HepG2 (cell line): ENCODE data around the gene AP5Z1. TPM values are rescaled to one million over a fixed set of nuclear protein-coding genes. Genes with fewer than 3 reads are reported as not detected.

Source experiments
- ATF7 ChIP-seq, 2 experiments: fragments of 450-650 bp in 1 of 2; sonication (generic) in 1 of 2; formaldehyde crosslinking in 1 of 2; IDR thresholded peaks; 2 replicates each; pipeline versions ENCODE4 v1.4.0 to v1.6.1; 2016 to 2020; ENCODE audit warnings: antibody characterized with exemption in 1 of 2, mild to moderate bottlenecking in 1 of 2, missing genetic modification reagents in 1 of 2
- BCLAF1 ChIP-seq: fragments of 450-650 bp; IDR thresholded peaks from 2 replicates; pipeline ENCODE4 v1.6.1; 2017; ENCODE audit warnings: mild to moderate bottlenecking
- CEBPZ ChIP-seq: IDR thresholded peaks from 2 replicates; pipeline ENCODE4 v1.6.1; 2012; ENCODE audit warnings: low read length, improper control_type of control experiment
- ERF ChIP-seq: IDR thresholded peaks from 2 replicates; pipeline ENCODE4 v1.6.1; 2018; ENCODE audit warnings: missing biosample characterization, missing genetic modification reagents
- GTF3A ChIP-seq: sonication (generic); formaldehyde crosslinking; conservative IDR thresholded peaks from 2 replicates; pipeline ENCODE4 v1.4.0; 2020; ENCODE audit warnings: mild to moderate bottlenecking, missing genetic modification reagents
- HMG20A ChIP-seq: IDR thresholded peaks from 2 replicates; pipeline ENCODE4 v1.6.1; 2016; ENCODE audit warnings: borderline replicate concordance
- HMGA1 ChIP-seq: sonication (generic); formaldehyde crosslinking; conservative IDR thresholded peaks from 2 replicates; pipeline ENCODE4 v1.4.0; 2020; ENCODE audit warnings: missing genetic modification reagents
- KMT2A ChIP-seq: sonication (generic); formaldehyde crosslinking; IDR thresholded peaks from 2 replicates; pipeline ENCODE4 v1.4.0; 2020; ENCODE audit warnings: missing genetic modification reagents
- LRRFIP1 ChIP-seq: sonication (generic); formaldehyde crosslinking; conservative IDR thresholded peaks from 2 replicates; pipeline ENCODE4 v1.4.0; 2020; ENCODE audit warnings: missing genetic modification reagents
- NFYC ChIP-seq: IDR thresholded peaks from 2 replicates; pipeline ENCODE4 v1.6.1; 2016; ENCODE audit warnings: missing genetic modification reagents, missing compliant biosample characterization
- TCF7L2 ChIP-seq: IDR thresholded peaks from 2 replicates; pipeline ENCODE4 v1.6.1; 2011; ENCODE audit warnings: mild to moderate bottlenecking, low read depth, low read length, moderate library complexity
- ZBTB21 ChIP-seq: sonication (generic); formaldehyde crosslinking; IDR thresholded peaks from 2 replicates; pipeline ENCODE4 v1.4.0; 2020; ENCODE audit warnings: missing genetic modification reagents
- ZKSCAN8 ChIP-seq: IDR thresholded peaks from 2 replicates; pipeline ENCODE4 v1.6.1; 2016; ENCODE audit warnings: borderline replicate concordance, missing genetic modification reagents, missing compliant biosample characterization
- ZNF10 ChIP-seq: sonication (generic); formaldehyde crosslinking; IDR thresholded peaks from 2 replicates; pipeline ENCODE4 v1.4.0; 2020; ENCODE audit warnings: mild to moderate bottlenecking, low read depth, missing genetic modification reagents, borderline replicate concordance
- ZNF292 ChIP-seq: sonication (generic); formaldehyde crosslinking; IDR thresholded peaks from 2 replicates; pipeline ENCODE4 v1.8.1; 2022; ENCODE audit warnings: mild to moderate bottlenecking, low read depth, missing genetic modification reagents, borderline replicate concordance
- ZNF30 ChIP-seq: sonication (generic); formaldehyde crosslinking; IDR thresholded peaks from 2 replicates; pipeline ENCODE4 v1.5.0; 2020; ENCODE audit warnings: mild to moderate bottlenecking, missing genetic modification reagents
- ZNF331 ChIP-seq: sonication (generic); formaldehyde crosslinking; IDR thresholded peaks from 2 replicates; pipeline ENCODE4 v1.4.0; 2020; ENCODE audit warnings: missing genetic modification reagents
- polyA plus RNA-seq, 8 experiments: library from polyadenylated mRNA; depleted of rRNA in 3 of 8; stranded (reverse) in 7 of 8; unstranded in 1 of 8; fragments of >200 nt; fragmentation: Illumina TruSeq in 4 of 8; extraction: Trizol in 4 of 8; gene quantifications; 2 replicates each; pipeline versions ENCODE4 v1.2.1 to v1.2.3, GENCODE V29; 2011 to 2016; ENCODE audit warnings: low read depth in 4 of 8, missing spikeins in 1 of 8, mixed read lengths in 1 of 8; ENCODE audit not compliant: insufficient read depth in 1 of 8
- total RNA-seq, 5 experiments: library from RNA; depleted of rRNA; stranded (reverse); fragments of >200 nt; fragmentation: Illumina TruSeq; extraction: Trizol; gene quantifications; 2 replicates each; pipeline ENCODE4 v1.2.3, GENCODE V29; 2016; ENCODE audit warnings: low read depth in 1 of 5
- TF ChIP-seq, protein P1 (sequence below): sonication (generic); formaldehyde crosslinking; IDR thresholded peaks from 2 replicates; pipeline ENCODE4 v1.4.0; 2020; ENCODE audit warnings: mild to moderate bottlenecking, missing genetic modification reagents
- TF ChIP-seq, protein P2 (sequence below): sonication (generic); formaldehyde crosslinking; IDR thresholded peaks from 2 replicates; pipeline ENCODE4 v1.5.0; 2020; ENCODE audit warnings: mild to moderate bottlenecking, missing genetic modification reagents

The AP5Z1 gene
- total and polyA plus RNA-seq, 2 of the 13 experiments (the other 11 are each of a cell fraction or from before 2014, with no cell fraction given): 9.3 to 15.1 TPM

DNA sequence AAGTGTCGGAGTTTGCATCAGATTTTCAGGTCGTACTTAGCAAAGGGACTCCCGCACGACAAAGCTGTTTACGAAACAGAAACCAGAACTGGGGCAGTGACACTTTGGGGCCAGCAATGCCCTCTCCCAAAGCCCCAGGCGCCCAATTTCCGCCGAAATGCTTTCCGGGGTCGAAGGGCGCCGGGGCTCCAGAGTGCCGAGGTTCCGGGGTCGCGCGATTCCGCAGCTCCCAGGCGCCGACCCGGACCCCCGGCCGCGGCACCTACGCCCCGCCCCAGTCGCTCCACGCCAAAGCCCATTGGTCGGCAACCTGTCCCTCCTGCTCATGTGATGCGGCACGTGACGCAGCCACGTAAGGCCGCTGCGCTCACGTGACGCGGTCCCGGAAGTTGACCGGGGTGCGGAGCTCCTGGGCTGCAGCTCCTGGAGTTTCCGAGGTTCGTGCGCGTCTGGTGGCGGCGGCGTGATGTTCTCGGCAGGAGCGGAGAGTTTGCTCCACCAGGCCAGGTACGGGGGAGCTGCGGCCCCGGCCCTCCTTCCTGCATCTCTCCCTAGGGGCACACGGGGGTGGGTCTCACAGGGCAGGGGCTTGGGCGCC, at the start of gene AP5Z1 (continued):
- no peak for TF ChIP-seq ATF7 (IDR thresholded peaks at IDR 0.05)
- peak; percentile 54; the same call in 1 of the 2 replicates for TF ChIP-seq ATF7 (CRISPR knock-in tag; IDR thresholded peaks at IDR 0.05)
- TF ChIP-seq HMGA1 (CRISPR knock-in tag): no peak
- no peak for TF ChIP-seq CEBPZ
- TF ChIP-seq ZKSCAN8 (CRISPR knock-in tag): no peak
- TF ChIP-seq ERF: peak; percentile 72
- no peak for TF ChIP-seq ZNF30
- TF ChIP-seq NFYC: peak; percentile 92
- TF ChIP-seq, protein P1, sequence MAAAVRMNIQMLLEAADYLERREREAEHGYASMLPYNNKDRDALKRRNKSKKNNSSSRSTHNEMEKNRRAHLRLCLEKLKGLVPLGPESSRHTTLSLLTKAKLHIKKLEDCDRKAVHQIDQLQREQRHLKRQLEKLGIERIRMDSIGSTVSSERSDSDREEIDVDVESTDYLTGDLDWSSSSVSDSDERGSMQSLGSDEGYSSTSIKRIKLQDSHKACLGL (CRISPR knock-in tag): peak; percentile 81
- no peak for TF ChIP-seq GTF3A (CRISPR knock-in tag)
- TF ChIP-seq ZNF331 (CRISPR knock-in tag): no peak; the same call in 1 of the 2 replicates
- TF ChIP-seq HMG20A: no peak
- no peak for TF ChIP-seq ZBTB21
- TF ChIP-seq LRRFIP1 (CRISPR knock-in tag): no peak
- no peak for TF ChIP-seq TCF7L2
- TF ChIP-seq KMT2A (CRISPR knock-in tag): peak; percentile 95
- TF ChIP-seq ZNF292: no peak
- TF ChIP-seq BCLAF1: no peak
- TF ChIP-seq ZNF10 (CRISPR knock-in tag): no peak
- TF ChIP-seq, protein P2, sequence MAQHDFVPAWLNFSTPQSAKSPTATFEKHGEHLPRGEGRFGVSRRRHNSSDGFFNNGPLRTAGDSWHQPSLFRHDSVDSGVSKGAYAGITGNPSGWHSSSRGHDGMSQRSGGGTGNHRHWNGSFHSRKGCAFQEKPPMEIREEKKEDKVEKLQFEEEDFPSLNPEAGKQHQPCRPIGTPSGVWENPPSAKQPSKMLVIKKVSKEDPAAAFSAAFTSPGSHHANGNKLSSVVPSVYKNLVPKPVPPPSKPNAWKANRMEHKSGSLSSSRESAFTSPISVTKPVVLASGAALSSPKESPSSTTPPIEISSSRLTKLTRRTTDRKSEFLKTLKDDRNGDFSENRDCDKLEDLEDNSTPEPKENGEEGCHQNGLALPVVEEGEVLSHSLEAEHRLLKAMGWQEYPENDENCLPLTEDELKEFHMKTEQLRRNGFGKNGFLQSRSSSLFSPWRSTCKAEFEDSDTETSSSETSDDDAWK (CRISPR knock-in tag): no peak
